CD4-positive, alpha-beta T cell treated with Interleukin-10 for 1 hour (primary cell): ENCODE results near the gene BBS9.

Experiments
- DNase-seq: peaks from one replicate; pipeline ENCODE4 v3.0.0-alpha.2; 2020

Gene BBS9

GRCh38 chr7:33627741-33628140 is 498.4 kb downstream of the BBS9 start:
- DNase-seq, result no peak

- no peak for DNase-seq
These were observed 499.5 kb downstream of the BBS9 start for GRCh38 chr7:33628894-33629293.

GRCh38 chr7:33630359-33630758 is 501.0 kb downstream of the BBS9 start:
- no peak for DNase-seq

- no peak for DNase-seq
These were observed 503.0 kb downstream of the BBS9 start for GRCh38 chr7:33632322-33632721.

- DNase-seq, result no peak
These were observed 503.6 kb downstream of the BBS9 start for GRCh38 chr7:33632840-33633525.

- DNase-seq, result no peak
These were observed 505.2 kb downstream of the BBS9 start for GRCh38 chr7:33634606-33635005.

- no peak for DNase-seq
These were observed 507.0 kb downstream of the BBS9 start for GRCh38 chr7:33636359-33636758.

GRCh38 chr7:33639552-33640197 is 510.3 kb downstream of the BBS9 start:
- no peak for DNase-seq

- no peak for DNase-seq
These were observed 511.4 kb downstream of the BBS9 start for GRCh38 chr7:33640741-33641140.

- no peak for DNase-seq
These were observed 512.9 kb downstream of the BBS9 start for GRCh38 chr7:33642312-33642711.

GRCh38 chr7:33643530-33643929 is 514.2 kb downstream of the BBS9 start:
- DNase-seq, result no peak

- DNase-seq, result no peak
These were observed 515.1 kb downstream of the BBS9 start for GRCh38 chr7:33644489-33644888.

- no peak for DNase-seq
These were observed 515.7 kb downstream of the BBS9 start for GRCh38 chr7:33645104-33645503.

GRCh38 chr7:33646166-33646565 is 516.8 kb downstream of the BBS9 start:
- DNase-seq, result no peak

GRCh38 chr7:33646891-33647391 is 517.6 kb downstream of the BBS9 start:
- no peak for DNase-seq

GRCh38 chr7:33649476-33650441 is 520.4 kb downstream of the BBS9 start:
- DNase-seq, result no peak

- DNase-seq, result no peak
These were observed 521.5 kb downstream of the BBS9 start for GRCh38 chr7:33650828-33651227.

GRCh38 chr7:33651998-33652515 is 522.7 kb downstream of the BBS9 start:
- DNase-seq, result no peak

- DNase-seq, result no peak
These were observed 525.3 kb downstream of the BBS9 start for GRCh38 chr7:33654676-33655075.
